ENCODE data around the gene TMEM79.

TMEM79 gene

GRCh38 chr1:156276966-156277381 lies 7.2 kb upstream of the TMEM79 start:
- no peak overlapping the region for H3K4me3 ChIP-seq (ENCODE audit: control insufficient read depth, low read depth, low read length)
- TF ChIP-seq CTCF (conservative IDR thresholded peaks at IDR 0.05; ENCODE audit: control insufficient read depth, insufficient read depth, low read depth, low read length): no peak
- peak; percentile 51 for DNase-seq (ENCODE audit: low read depth)

- DNase-seq (ENCODE audit: low read depth): no peak
- TF ChIP-seq CTCF (conservative IDR thresholded peaks at IDR 0.05; ENCODE audit: control insufficient read depth, insufficient read depth, low read depth, low read length): no peak
- no peak overlapping the region for H3K4me3 ChIP-seq (ENCODE audit: control insufficient read depth, low read depth, low read length)
Observed at GRCh38 chr1:156279837-156280236, 4.3 kb upstream of the TMEM79 start.

- DNase-seq (ENCODE audit: low read depth): peak; percentile 57
- H3K4me3 ChIP-seq (ENCODE audit: control insufficient read depth, low read depth, low read length): peak overlapping the region; percentile 97
- TF ChIP-seq CTCF (conservative IDR thresholded peaks at IDR 0.05; ENCODE audit: control insufficient read depth, insufficient read depth, low read depth, low read length): peak; percentile 7
Observed at GRCh38 chr1:156281281-156281680, 2.8 kb upstream of the TMEM79 start.

DNA sequence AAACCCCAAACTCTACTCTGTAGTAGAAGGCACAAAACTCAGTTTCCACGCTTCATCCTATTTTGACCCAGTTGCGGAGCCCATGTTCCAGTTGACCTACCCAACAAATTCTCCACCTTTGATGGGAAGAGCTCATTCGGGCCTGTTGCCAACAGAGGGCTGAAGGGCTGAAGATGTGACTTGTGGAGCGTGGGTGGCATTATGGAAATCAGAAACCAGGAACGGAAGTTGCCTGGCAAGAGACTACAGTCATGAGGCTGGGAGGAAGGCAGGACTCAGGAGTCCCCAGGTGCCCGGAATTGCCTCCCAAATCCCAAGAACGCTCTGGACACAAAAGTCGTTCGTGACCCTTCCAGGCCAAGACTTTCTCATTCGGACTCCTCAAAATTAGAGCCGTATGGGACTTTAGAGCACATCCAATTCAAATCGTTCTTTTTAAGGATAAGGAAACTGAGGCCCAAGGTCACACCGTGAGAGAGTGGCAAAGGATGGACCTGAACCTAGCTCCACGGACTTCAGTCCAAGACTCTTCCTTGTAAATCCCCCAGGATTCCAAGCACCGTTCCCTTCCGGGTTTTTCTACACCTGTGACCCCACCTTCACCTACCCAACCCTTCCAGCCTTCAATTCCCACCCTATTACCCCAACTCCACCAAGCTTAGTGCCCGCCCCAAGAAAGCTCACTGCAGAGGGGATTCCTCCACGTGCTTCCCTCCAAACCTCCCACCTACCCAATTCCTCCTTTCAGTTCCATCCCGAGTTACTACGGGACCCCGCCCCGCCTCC lies 2.2 kb upstream of the TMEM79 start:
- peak overlapping the region; percentile 97 for H3K4me3 ChIP-seq (ENCODE audit: control insufficient read depth, low read depth, low read length)
- DNase-seq (ENCODE audit: low read depth): peak; percentile 46
- TF ChIP-seq CTCF (conservative IDR thresholded peaks at IDR 0.05; ENCODE audit: control insufficient read depth, insufficient read depth, low read depth, low read length): no peak

- peak; percentile 99 for DNase-seq (ENCODE audit: low read depth)
- TF ChIP-seq CTCF (conservative IDR thresholded peaks at IDR 0.05; ENCODE audit: control insufficient read depth, insufficient read depth, low read depth, low read length): no peak
- H3K4me3 ChIP-seq (ENCODE audit: control insufficient read depth, low read depth, low read length): peak within 1 kb of the TSS; percentile 97
Observed at GRCh38 chr1:156282479-156283222, 1.5 kb upstream of the TMEM79 start, which contains the start of gene SMG5. TSS of gene SMG5 (minus strand) at chr1:156282825. CDS start at chr1:156282680, 145 bp downstream.

DNA sequence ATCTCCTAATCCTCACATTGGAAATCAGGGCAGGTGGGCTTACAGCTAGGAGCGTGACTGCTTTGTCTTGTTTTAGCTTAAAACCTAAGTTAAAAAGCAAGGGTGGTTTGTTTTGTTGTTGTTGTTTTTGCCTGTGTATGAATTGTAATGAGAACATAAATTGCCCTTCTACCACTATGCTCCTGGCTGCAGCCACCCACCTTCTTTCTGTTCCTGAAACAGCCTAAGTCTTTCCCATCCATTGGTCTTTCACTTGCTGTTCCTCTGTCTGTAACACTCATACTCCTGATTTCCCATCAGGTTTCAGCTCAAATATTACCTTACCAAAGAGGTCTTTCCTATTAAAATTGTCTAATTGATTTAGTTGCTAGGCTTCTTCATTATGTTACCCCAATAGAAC lies 604 bp upstream of the TMEM79 start:
- no peak for DNase-seq (ENCODE audit: low read depth)
- TF ChIP-seq CTCF (conservative IDR thresholded peaks at IDR 0.05; ENCODE audit: control insufficient read depth, insufficient read depth, low read depth, low read length): no peak
- peak overlapping the region; percentile 93 for H3K4me3 ChIP-seq (ENCODE audit: control insufficient read depth, low read depth, low read length)
